Karpas-422 (cell line): Measurements from ENCODE around the gene GDPD2. TPM values are rescaled to one million over a fixed set of nuclear protein-coding genes. Genes with fewer than 3 reads are reported as not detected.
A peak's percentile ranks its signal among the peaks of the same experiment; 100 is the strongest.

ENCODE experiments used
- DNase-seq: peaks from one replicate; pipeline ENCODE4 v3.0.0-alpha.2; 2015
- H2AFZ ChIP-seq: fragments of 200-600 bp; sonication (generic); 2 replicates; pipeline ENCODE4 v1.6.1; 2014; ENCODE audit warnings: antibody characterized with exemption, low read length, mixed read lengths
- H3K27ac ChIP-seq: fragments of 200-600 bp; sonication (generic); 2 replicates; pipeline ENCODE4 v1.5.1; 2014; ENCODE audit warnings: mild to moderate bottlenecking, low read length, moderate library complexity
- H3K27me3 ChIP-seq: fragments of 200-600 bp; sonication (generic); 2 replicates; pipeline ENCODE4 v1.6.1; 2014; ENCODE audit warnings: low read length, mixed read lengths
- H3K36me3 ChIP-seq: fragments of 200-600 bp; sonication (generic); 2 replicates; pipeline ENCODE4 v1.6.1; 2014; ENCODE audit warnings: low read length, mixed read lengths; ENCODE audit not compliant: insufficient read depth
- H3K4me1 ChIP-seq: fragments of 200-600 bp; sonication (generic); 2 replicates; pipeline ENCODE4 v1.6.1; 2014; ENCODE audit warnings: mild to moderate bottlenecking, low read length, mixed read lengths
- H3K4me2 ChIP-seq: fragments of 200-600 bp; sonication (generic); 2 replicates; pipeline ENCODE4 v1.6.1; 2014; ENCODE audit warnings: low read length, low read depth, mild to moderate bottlenecking; ENCODE audit not compliant: poor library complexity, severe bottlenecking
- H3K4me3 ChIP-seq: fragments of 200-600 bp; sonication (generic); 2 replicates; pipeline ENCODE4 v1.5.1; 2014; ENCODE audit warnings: mild to moderate bottlenecking, antibody characterized with exemption, low read length, mixed read lengths
- H3K79me2 ChIP-seq: fragments of 200-600 bp; sonication (generic); 2 replicates; pipeline ENCODE4 v1.6.1; 2014; ENCODE audit warnings: mild to moderate bottlenecking, low read length, mixed read lengths
- H3K9ac ChIP-seq: fragments of 200-600 bp; sonication (generic); 2 replicates; pipeline ENCODE4 v1.6.0; 2014; ENCODE audit warnings: low read length
- H3K9me2 ChIP-seq: fragments of 200-600 bp; sonication (generic), shearing (Covaris generic); replicated peaks from 2 replicates; pipeline ENCODE4 v1.6.0; 2014; ENCODE audit warnings: mild to moderate bottlenecking, low read length, moderate library complexity; ENCODE audit not compliant: insufficient read depth
- H3K9me3 ChIP-seq: fragments of 300-700, 200-600 bp; sonication (generic); 2 replicates; pipeline ENCODE4 v1.6.1; 2014; ENCODE audit warnings: low read length, mixed read lengths
- H4K20me1 ChIP-seq: fragments of 200-600 bp; sonication (generic); 2 replicates; pipeline ENCODE4 v1.6.1; 2014; ENCODE audit warnings: mild to moderate bottlenecking, antibody characterized with exemption, low read length, low read depth; ENCODE audit not compliant: insufficient read depth
- total RNA-seq: library from RNA; depleted of rRNA; stranded (reverse); fragments of >200 nt; shearing (Covaris generic); gene quantifications from 2 replicates; pipeline ENCODE4 v1.2.3, GENCODE V29; 2014; ENCODE audit warnings: low replicate concordance

The GDPD2 gene
- total RNA-seq, 1 experiment from 2014 or later: not detected

GRCh38 chrX:70444326-70444945 lies 21.3 kb downstream of the GDPD2 start, which contains the start of gene DLG3:
TSS of gene DLG3 (plus strand) at chrX:70444835. CDS start at chrX:70445202, 367 bp downstream.
- no peaks in the 10 kb centered on the region for H3K9me3 ChIP-seq
- H3K4me2 ChIP-seq: no peak within 1 kb of the TSS
- no peaks in the 10 kb centered on the region for H4K20me1 ChIP-seq
- H3K4me1 ChIP-seq: peaks cover 5% of the 10 kb centered on the region; the same call in 1 of the 2 replicates
- H3K9me2 ChIP-seq: no peaks in the 10 kb centered on the region
- H3K27me3 ChIP-seq: no peaks in the 10 kb centered on the region
- peak; percentile 39 for DNase-seq
- H3K4me3 ChIP-seq: no peak within 1 kb of the TSS
- H3K9ac ChIP-seq: no peak within 1 kb of the TSS
- H3K79me2 ChIP-seq: no peaks in the 10 kb centered on the region
- no peaks in the 10 kb centered on the region for H3K36me3 ChIP-seq
- no peak within 1 kb of the TSS for H3K27ac ChIP-seq
- H2AFZ ChIP-seq: no peak within 1 kb of the TSS

- Histone ChIP-seq H3K4me1 (peaks cover 5% of the 10 kb centered on the region; the same call in 1 of the 2 replicates), H3K4me2 (no peak overlapping the region), H3K9me2 (no peaks in the 10 kb centered on the region), H4K20me1 (no peaks in the 10 kb centered on the region), H3K4me3 (no peak overlapping the region), H3K27me3 (no peaks in the 10 kb centered on the region), H3K79me2 (no peaks in the 10 kb centered on the region), H2AFZ (no peak overlapping the region), H3K9ac (no peak overlapping the region), H3K36me3 (no peaks in the 10 kb centered on the region), H3K27ac (no peak overlapping the region), H3K9me3 (no peaks in the 10 kb centered on the region)
- peak; percentile 28 for DNase-seq
These were observed 22.0 kb downstream of the GDPD2 start for GRCh38 chrX:70444946-70445656.

DNA sequence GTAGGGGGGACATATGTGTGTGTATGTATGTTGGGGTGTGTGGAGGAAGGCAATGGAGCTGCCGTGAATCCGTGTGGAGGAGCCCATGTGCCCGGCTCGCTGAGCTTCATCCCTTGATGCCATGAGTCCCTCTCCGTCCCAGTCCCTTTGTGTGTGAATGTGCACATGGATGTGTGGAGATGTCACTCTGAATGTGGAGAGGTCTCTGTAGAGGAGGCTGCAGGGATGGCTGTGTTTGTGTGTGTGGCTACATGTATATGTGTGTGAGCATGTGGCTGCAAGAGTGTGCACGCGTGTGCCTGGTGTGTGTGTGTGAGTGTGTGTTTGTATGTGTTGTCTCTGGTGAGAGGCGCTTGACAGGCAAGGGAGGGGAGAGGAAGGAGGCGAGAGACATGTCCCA lies 22.8 kb downstream of the GDPD2 start:
- Histone ChIP-seq H4K20me1 (no peaks in the 10 kb centered on the region), H3K9ac (no peak overlapping the region), H3K79me2 (no peaks in the 10 kb centered on the region), H3K4me1 (peaks cover 5% of the 10 kb centered on the region; the same call in 1 of the 2 replicates), H2AFZ (no peak overlapping the region), H3K27ac (no peak overlapping the region), H3K9me2 (no peaks in the 10 kb centered on the region), H3K4me2 (no peak overlapping the region), H3K9me3 (no peaks in the 10 kb centered on the region), H3K4me3 (no peak overlapping the region), H3K36me3 (no peaks in the 10 kb centered on the region), H3K27me3 (no peaks in the 10 kb centered on the region)
- DNase-seq: peak; percentile 23

DNA sequence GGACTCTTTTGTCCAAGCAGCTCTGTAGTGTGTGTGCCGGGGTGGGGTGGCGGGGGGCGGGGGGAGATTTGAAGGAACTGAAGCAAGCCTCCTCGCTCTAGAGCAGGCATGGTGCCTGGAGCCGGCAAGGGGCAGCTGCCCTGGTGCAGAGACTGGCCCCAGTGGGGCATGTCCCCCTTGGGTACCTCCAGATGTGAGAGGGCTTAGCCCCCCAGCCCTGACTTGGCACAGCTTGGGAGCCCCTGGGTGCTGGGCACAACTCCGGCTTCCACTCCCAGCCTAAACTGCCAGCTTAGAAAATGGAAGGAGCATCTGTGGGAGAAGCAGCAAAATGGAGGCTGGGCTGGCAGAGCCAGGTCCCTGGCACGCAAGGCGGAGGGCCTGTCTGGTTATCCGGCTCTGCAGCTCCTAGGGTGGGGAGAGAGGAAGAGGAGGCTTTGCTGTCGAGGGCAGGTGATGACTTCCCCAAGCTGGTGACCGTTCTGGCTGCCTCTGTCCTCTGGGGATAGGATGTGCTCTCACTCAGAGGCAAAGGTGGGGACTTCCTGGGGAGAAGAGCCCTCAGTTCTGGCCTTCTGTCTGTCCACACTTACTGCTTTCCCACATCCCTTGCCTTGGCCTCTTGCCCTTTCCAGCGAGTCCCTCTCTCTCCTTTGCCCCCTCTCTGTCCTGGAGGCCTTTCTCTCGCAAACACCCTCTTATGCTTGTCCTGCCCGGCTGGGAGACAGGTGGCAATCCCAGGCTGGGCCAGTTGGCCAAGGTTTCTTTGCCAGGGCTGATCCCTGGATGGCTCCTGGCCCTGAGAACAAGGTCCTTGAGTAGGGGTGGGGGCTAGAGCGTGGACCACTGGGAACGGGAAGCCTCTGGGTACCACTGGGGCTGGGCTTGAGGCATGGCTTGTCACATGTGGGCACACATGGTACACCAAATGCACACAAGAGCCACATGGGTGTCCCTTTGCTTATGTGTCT lies 23.6 kb downstream of the GDPD2 start:
- Histone ChIP-seq H3K27me3 (no peaks in the 10 kb centered on the region), H3K9me2 (no peaks in the 10 kb centered on the region), H2AFZ (no peak overlapping the region), H3K4me1 (peaks cover 5% of the 10 kb centered on the region; the same call in 1 of the 2 replicates), H3K79me2 (no peaks in the 10 kb centered on the region), H3K9ac (no peak overlapping the region), H3K36me3 (no peaks in the 10 kb centered on the region), H4K20me1 (no peaks in the 10 kb centered on the region), H3K9me3 (no peaks in the 10 kb centered on the region), H3K4me3 (no peak overlapping the region), H3K4me2 (no peak overlapping the region), H3K27ac (no peak overlapping the region)
- peak; percentile 27 for DNase-seq

DNA sequence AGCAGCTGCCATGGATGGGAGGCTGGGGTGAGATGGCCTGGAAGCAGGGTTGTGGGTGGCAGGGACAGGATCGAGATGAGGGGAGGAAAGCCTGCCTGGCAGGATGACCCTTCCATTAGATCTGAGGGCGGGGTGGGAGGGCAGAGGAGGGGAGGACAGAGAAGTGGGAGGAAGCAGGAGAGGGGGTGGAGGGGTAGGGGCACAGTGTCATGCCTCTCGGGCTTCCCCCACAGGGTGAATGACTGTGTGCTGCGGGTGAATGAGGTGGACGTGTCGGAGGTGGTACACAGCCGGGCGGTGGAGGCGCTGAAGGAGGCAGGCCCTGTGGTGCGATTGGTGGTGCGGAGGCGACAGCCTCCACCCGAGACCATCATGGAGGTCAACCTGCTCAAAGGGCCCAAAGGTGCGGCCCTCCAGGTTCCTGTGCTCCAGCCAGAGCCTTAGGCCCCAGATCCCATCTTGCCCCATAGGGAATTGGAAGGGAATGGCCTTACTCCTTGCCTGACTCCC lies 26.4 kb downstream of the GDPD2 start:
- Histone ChIP-seq H3K4me2 (no peak overlapping the region), H3K9me2 (no peaks in the 10 kb centered on the region), H3K9ac (no peak overlapping the region), H3K27ac (no peak overlapping the region), H3K79me2 (0 out of 2 replicates have a peak, but pooled peaks cover 4% of the 10 kb centered on the region), H3K36me3 (no peaks in the 10 kb centered on the region), H4K20me1 (no peaks in the 10 kb centered on the region), H3K4me1 (peaks cover 12% of the 10 kb centered on the region), H3K27me3 (no peaks in the 10 kb centered on the region), H3K9me3 (no peaks in the 10 kb centered on the region), H2AFZ (no peak overlapping the region), H3K4me3 (no peak overlapping the region)
- peak; percentile 35 for DNase-seq

GRCh38 chrX:70452143-70452733 lies 29.1 kb downstream of the GDPD2 start:
- Histone ChIP-seq H3K9ac (peak overlapping the region; percentile 81), H3K27ac (peak overlapping the region; percentile 46)

GRCh38 chrX:70453024-70453618 lies 30.0 kb downstream of the GDPD2 start:
- Histone ChIP-seq H3K27ac (peak overlapping the region; percentile 46; the same call in 1 of the 2 replicates), H4K20me1 (no peaks in the 10 kb centered on the region), H3K79me2 (0 out of 2 replicates have a peak, but pooled peaks cover 4% of the 10 kb centered on the region), H3K9ac (peak overlapping the region; percentile 81), H2AFZ (no peak overlapping the region; the same call in 1 of the 2 replicates), H3K27me3 (no peaks in the 10 kb centered on the region), H3K9me2 (no peaks in the 10 kb centered on the region), H3K4me3 (peak overlapping the region; percentile 75), H3K36me3 (no peaks in the 10 kb centered on the region), H3K4me2 (peak overlapping the region; percentile 69), H3K9me3 (no peaks in the 10 kb centered on the region), H3K4me1 (peaks cover 18% of the 10 kb centered on the region)
- DNase-seq: peak; percentile 52

More at GRCh38 chrX:70452143-70452733, 29.1 kb downstream of the GDPD2 start:
- Histone ChIP-seq H3K9me2 (no peaks in the 10 kb centered on the region), H3K4me1 (peaks cover 18% of the 10 kb centered on the region), H3K4me2 (peak overlapping the region; percentile 69), H4K20me1 (no peaks in the 10 kb centered on the region), H3K36me3 (no peaks in the 10 kb centered on the region), H3K27me3 (no peaks in the 10 kb centered on the region), H3K4me3 (peak overlapping the region; percentile 75), H2AFZ (peak overlapping the region; percentile 33; the same call in 1 of the 2 replicates), H3K79me2 (0 out of 2 replicates have a peak, but pooled peaks cover 4% of the 10 kb centered on the region), H3K9me3 (no peaks in the 10 kb centered on the region)
- peak; percentile 88 for DNase-seq
